Stomach (tissue), 9 donors: ENCODE results near the gene GABBR2. TPM values are rescaled to one million over a fixed set of nuclear protein-coding genes. Genes with fewer than 3 reads are reported as not detected.

Experiments used
- DNase-seq, 2 donors: peaks; one replicate each; pipeline versions ENCODE4 v3.0.0 to v3.0.0-alpha.2; 2013 to 2019
- H3K27ac ChIP-seq, 5 donors: fragments of 200-600 bp in 4 of 5; sonication (generic) in 4 of 5; one replicate each; pipeline ENCODE4 v1.5.1; 2013 to 2019; ENCODE audit warnings: mild to moderate bottlenecking in 1 of 5, moderate library complexity in 1 of 5
- H3K27me3 ChIP-seq, 3 donors: fragments of 200-600 bp; sonication (generic); one replicate each; pipeline ENCODE4 v1.5.1; 2017 to 2019; ENCODE audit warnings: mixed run types in 1 of 3
- H3K36me3 ChIP-seq, 4 donors: fragments of 200-600 bp; sonication (generic); 1 replicate in 3 of 4; 2 replicates in 1 of 4; pipeline ENCODE4 v1.5.1; 2016 to 2019
- H3K4me1 ChIP-seq, 4 donors: fragments of 200-600 bp; sonication (generic); one replicate each; pipeline ENCODE4 v1.5.1; 2016 to 2019
- H3K4me3 ChIP-seq, 4 donors: fragments of 200-600 bp; sonication (generic) in 3 of 4; one replicate each; pipeline ENCODE4 v1.5.1; 2016 to 2019; ENCODE audit warnings: mild to moderate bottlenecking in 1 of 4
- H3K9me3 ChIP-seq, 4 donors: fragments of 200-600 bp; sonication (generic); one replicate each; pipeline ENCODE4 v1.5.1; 2016 to 2019
- CTCF ChIP-seq, 7 experiments: fragments of 450-650 bp in 4 of 7; fragments of 200-600 bp in 3 of 7; sonication (generic) in 3 of 7; IDR thresholded peaks; one replicate each; pipeline ENCODE4 v1.5.1; 2016 to 2019; ENCODE audit warnings: antibody characterized with exemption in 7 of 7, control low read depth in 2 of 7, mild to moderate bottlenecking in 1 of 7
- EP300 ChIP-seq: sonication (generic); formaldehyde crosslinking; IDR thresholded peaks from one replicate; pipeline ENCODE4 v1.6.1; 2017; ENCODE audit warnings: antibody characterized with exemption
- POLR2A ChIP-seq, 4 donors: fragments of 450-650 bp; IDR thresholded peaks; one replicate each; pipeline ENCODE4 v1.6.1; 2016; ENCODE audit warnings: antibody characterized with exemption in 4 of 4, control low read depth in 2 of 4, mild to moderate bottlenecking in 1 of 4, moderate library complexity in 1 of 4
- POLR2AphosphoS5 ChIP-seq, 3 donors: sonication (generic); formaldehyde crosslinking; IDR thresholded peaks; one replicate each; pipeline ENCODE4 v1.6.1; 2016; ENCODE audit warnings: antibody characterized with exemption in 3 of 3
- WGBS, 5 donors: extraction: QIAGEN DNeasy Blood & Tissue Kit in 3 of 5; methylation state at CpG; one replicate each; pipeline versions ENCODE4 v1.1.5 to v1.1.7; 2013 to 2018; 5-methylcytosine and 5-hydroxymethylcytosine counted together
- intact Hi-C: fragments of 100-400 bp; cut with DNase I; formaldehyde crosslinking; loops from one replicate; pipeline ENCODE4 v1.15.1; 2023; ENCODE audit warnings: low total_unique reads
- polyA plus RNA-seq, 3 donors: library from polyadenylated mRNA; stranded (reverse); fragments of 200-250 nt; gene quantifications; one replicate each; pipeline ENCODE4 v1.2.3, GENCODE V29; 2013
- total RNA-seq, 5 donors: library from RNA; depleted of rRNA; stranded (reverse); fragments of >200 nt; gene quantifications; one replicate each; pipeline versions ENCODE4 v1.1.0 to v1.2.3, GENCODE V29; 2014 to 2016
- donor health status: healthy with polysubstance abuse.
- donor health status: Bipolar disorder and iron deficiency.
- donor health status: healthy.

The GABBR2 gene
- total and polyA plus RNA-seq, 8 donors: 0.06 to 0.55 (median 0.08) TPM; not detected in 5

GRCh38 chr9:98517761-98518160 lies 191.0 kb downstream of the GABBR2 start:
- DNase-seq: no peak
- Histone ChIP-seq H3K9me3 (no peaks in the 10 kb centered on the region), H3K27me3 (peaks cover 0 to 5% (median 0%) of the 10 kb centered on the region in 3 donors), H3K27ac (no peak overlapping the region), H3K4me3 (no peak overlapping the region), H3K4me1 (no peaks in the 10 kb centered on the region), H3K36me3 (no peaks in the 10 kb centered on the region)
- WGBS, 5 donors: 74 to 85% (median 78%) methylated on average over 5 of the region's 5 CpGs
- intact Hi-C loops: no loop called here
- no peak for TF ChIP-seq POLR2A (IDR thresholded peaks at IDR 0.05)
- TF ChIP-seq POLR2AphosphoS5 (IDR thresholded peaks at IDR 0.05): no peak
- TF ChIP-seq EP300: no peak
- TF ChIP-seq CTCF (IDR thresholded peaks at IDR 0.05): no peak

DNA sequence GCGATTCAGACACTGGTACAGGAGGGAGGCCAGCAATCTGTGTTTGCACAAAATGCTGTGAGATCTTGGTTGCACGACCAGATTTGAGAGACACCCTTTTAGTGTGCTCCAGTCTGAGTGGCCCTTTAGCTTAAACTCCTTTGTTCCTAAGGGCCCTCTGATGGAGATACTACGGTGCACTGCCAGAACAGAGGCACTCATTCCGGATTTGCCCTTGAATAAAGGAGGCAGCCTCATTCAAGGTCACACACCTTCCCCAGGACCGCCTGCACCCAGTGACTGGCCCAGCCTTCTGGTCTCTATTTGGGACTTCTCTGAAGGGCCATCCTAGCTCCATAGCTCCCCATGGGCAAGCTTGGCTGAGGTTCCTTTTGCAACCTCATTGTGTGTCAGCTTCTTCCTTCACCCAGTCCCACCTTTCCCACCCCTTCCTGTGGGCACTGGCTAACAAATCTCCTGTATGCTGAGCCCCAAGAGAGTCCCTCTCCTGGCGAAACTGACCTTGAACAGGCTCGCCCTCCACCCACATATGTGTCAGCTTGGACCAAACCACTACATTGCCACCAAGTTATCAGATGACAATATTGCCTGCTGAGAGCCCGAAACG lies 191.7 kb downstream of the GABBR2 start:
- H3K27ac ChIP-seq: no peak overlapping the region
- H3K9me3 ChIP-seq: no peaks in the 10 kb centered on the region
- H3K36me3 ChIP-seq: no peaks in the 10 kb centered on the region
- peaks cover 0 to 5% (median 0%) of the 10 kb centered on the region in 3 donors for H3K27me3 ChIP-seq
- 67 to 82% (median 80%) methylated on average over 8 to 9 of the region's 9 CpGs for WGBS, 5 donors
- intact Hi-C loops: no loop called here
- no peak for DNase-seq
- TF ChIP-seq POLR2A (IDR thresholded peaks at IDR 0.05) (no peak), POLR2AphosphoS5 (IDR thresholded peaks at IDR 0.05) (no peak), CTCF (IDR thresholded peaks at IDR 0.05) (no peak), EP300 (no peak)
- no peak overlapping the region for H3K4me3 ChIP-seq
- H3K4me1 ChIP-seq: no peaks in the 10 kb centered on the region

DNA sequence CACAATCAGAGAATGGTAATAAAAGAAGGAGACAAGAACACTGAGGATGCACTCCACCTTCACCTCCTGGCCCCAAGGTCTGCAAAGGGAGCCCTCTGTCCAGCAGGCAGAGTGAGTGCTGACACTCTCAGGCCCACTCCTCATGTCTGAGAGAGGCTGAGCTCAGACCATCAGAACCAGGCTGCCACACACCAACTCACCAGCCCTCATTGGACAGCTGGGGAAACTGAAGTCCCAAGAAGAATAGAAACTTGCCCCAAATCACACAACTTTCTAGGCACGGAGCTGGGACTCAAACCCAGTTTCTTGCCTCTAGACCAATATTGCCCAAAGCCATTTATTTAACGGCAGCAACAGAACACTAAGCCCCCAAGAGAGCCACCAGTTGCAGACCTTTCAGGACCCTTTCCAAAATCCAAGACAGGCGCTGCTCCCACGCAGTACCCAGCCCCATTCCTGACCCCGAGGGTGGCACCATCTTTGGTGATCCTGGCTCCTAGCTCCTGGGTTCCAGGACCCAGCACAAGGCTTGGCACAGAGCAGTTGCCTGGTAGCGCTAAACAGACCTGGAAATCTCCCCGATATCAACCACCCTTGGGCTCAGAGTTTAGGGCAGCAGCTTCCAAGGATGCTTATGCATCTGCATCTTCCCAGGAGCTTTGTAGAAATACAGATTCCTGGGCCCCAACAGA lies 192.4 kb downstream of the GABBR2 start:
- H3K4me3 ChIP-seq: no peak overlapping the region
- H3K4me1 ChIP-seq: no peaks in the 10 kb centered on the region
- no peaks in the 10 kb centered on the region for H3K36me3 ChIP-seq
- DNase-seq: no peak
- intact Hi-C loops: no loop called here
- peaks cover 0 to 4% (median 0%) of the 10 kb centered on the region in 3 donors for H3K27me3 ChIP-seq
- 82 to 90% (median 86%) methylated on average over 6 to 7 of the region's 7 CpGs for WGBS, 5 donors
- no peaks in the 10 kb centered on the region for H3K9me3 ChIP-seq
- TF ChIP-seq CTCF (IDR thresholded peaks at IDR 0.05) (no peak), EP300 (no peak), POLR2AphosphoS5 (IDR thresholded peaks at IDR 0.05) (no peak), POLR2A (IDR thresholded peaks at IDR 0.05) (no peak)
- H3K27ac ChIP-seq: no peak overlapping the region

- Histone ChIP-seq H3K4me1 (no peaks in the 10 kb centered on the region), H3K9me3 (no peaks in the 10 kb centered on the region), H3K27me3 (no peaks in the 10 kb centered on the region), H3K4me3 (no peak overlapping the region), H3K36me3 (no peaks in the 10 kb centered on the region), H3K27ac (no peak overlapping the region)
- TF ChIP-seq POLR2A (IDR thresholded peaks at IDR 0.05): no peak
- intact Hi-C loops: no loop called here
- 80 to 90% (median 87%) methylated on average over 4 of the region's 4 CpGs for WGBS, 5 donors
- DNase-seq: no peak
These were observed 193.1 kb downstream of the GABBR2 start for GRCh38 chr9:98515506-98516204.
